ENCODE data around the gene ALDH3A1. TPM values are rescaled to one million over a fixed set of nuclear protein-coding genes. Genes with fewer than 3 reads are reported as not detected.
A peak's percentile ranks its signal among the peaks of the same experiment; 100 is the strongest.

Gene ALDH3A1
- total RNA-seq, 1 experiment from 2014 or later = 0.38 TPM

DNA sequence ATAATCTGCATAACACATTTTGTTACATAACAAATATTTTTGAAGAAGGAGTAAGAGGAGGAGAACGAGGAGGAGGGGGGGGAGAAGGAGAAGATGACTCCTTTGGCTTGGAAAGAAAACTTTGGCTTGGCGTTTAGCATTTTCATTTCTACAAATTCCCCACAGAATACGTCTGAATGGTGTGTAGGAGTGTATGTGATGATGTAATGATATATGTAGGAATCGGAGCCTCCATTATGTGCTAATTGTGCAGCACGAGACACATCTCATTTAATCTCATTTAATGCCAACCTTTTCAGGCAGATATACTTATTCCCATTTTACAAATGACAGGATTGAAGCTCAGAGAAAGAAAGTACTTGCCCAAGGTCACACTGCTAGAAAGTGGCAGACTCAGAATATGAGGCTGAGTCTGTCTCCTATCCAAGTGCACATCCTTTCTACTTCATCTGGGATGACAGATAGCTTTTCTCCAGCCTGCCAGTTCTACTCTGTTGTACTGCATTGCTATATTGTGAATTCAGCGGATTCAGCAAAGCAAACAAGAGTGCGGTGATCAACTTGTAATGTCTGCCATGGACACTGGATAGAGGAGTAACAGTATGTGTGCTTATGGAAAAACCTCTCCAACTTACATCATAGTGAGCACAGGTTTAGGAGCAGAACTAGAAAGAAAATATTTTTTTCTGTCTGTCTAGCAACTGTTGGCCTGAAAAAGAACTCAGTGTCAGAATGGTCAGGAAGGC is 21.3 kb downstream of the ALDH3A1 start:
- CTCF ChIA-PET = no interaction called here

DNA sequence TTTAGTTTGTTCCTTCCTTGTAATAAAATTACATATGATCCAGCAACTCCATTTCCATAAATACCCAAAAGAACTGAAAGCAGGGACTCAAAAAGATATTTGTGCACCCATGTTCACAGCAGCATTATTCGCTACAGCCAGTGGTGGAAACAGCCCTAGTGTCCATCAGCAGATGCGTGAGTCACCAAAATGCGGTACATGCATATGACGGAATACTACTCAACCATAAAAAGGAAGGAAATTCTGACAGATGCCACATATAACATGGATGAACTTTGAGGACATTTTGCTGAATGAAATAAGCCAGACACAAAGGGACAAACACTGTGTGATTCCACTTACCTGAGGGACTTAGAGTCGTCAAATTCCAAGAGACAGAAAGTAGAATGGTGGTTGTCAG is 22.6 kb downstream of the ALDH3A1 start:
- TF ChIP-seq, protein P1, sequence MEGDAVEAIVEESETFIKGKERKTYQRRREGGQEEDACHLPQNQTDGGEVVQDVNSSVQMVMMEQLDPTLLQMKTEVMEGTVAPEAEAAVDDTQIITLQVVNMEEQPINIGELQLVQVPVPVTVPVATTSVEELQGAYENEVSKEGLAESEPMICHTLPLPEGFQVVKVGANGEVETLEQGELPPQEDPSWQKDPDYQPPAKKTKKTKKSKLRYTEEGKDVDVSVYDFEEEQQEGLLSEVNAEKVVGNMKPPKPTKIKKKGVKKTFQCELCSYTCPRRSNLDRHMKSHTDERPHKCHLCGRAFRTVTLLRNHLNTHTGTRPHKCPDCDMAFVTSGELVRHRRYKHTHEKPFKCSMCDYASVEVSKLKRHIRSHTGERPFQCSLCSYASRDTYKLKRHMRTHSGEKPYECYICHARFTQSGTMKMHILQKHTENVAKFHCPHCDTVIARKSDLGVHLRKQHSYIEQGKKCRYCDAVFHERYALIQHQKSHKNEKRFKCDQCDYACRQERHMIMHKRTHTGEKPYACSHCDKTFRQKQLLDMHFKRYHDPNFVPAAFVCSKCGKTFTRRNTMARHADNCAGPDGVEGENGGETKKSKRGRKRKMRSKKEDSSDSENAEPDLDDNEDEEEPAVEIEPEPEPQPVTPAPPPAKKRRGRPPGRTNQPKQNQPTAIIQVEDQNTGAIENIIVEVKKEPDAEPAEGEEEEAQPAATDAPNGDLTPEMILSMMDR (IDR thresholded peaks at IDR 0.05; ENCODE audit: unreplicated experiment) = no peak
- peaks cover 9% of the 10 kb centered on the region for H3K36me3 Mint-ChIP-seq (ENCODE audit: insufficient read depth, unreplicated experiment)
- BruUV-seq (replicated peaks) = no TSS peak
- CTCF ChIA-PET = no interaction called here
- no peaks in the 10 kb centered on the region for H3K27me3 Mint-ChIP-seq (ENCODE audit: unreplicated experiment)
- no peak for DNase-seq
- H3K9me3 Mint-ChIP-seq (ENCODE audit: low read depth, unreplicated experiment) = no peaks in the 10 kb centered on the region
- H3K4me1 Mint-ChIP-seq (ENCODE audit: low read depth, unreplicated experiment) = peaks cover 17% of the 10 kb centered on the region
- intact Hi-C loops (cut with micrococcal nuclease; ENCODE audit: unreplicated experiment) = no loop called here
- H3K4me3 Mint-ChIP-seq (ENCODE audit: low read depth, unreplicated experiment) = peak overlapping the region; percentile 44
- H3K27ac Mint-ChIP-seq (ENCODE audit: unreplicated experiment) = no peak overlapping the region

More for the DNA sequence above, 21.3 kb downstream of the ALDH3A1 start:
- H3K27me3 Mint-ChIP-seq (ENCODE audit: unreplicated experiment) = no peaks in the 10 kb centered on the region
- intact Hi-C loops (cut with micrococcal nuclease; ENCODE audit: unreplicated experiment) = no loop called here
- no peak overlapping the region for H3K27ac Mint-ChIP-seq (ENCODE audit: unreplicated experiment)
- peaks cover 9% of the 10 kb centered on the region for H3K36me3 Mint-ChIP-seq (ENCODE audit: insufficient read depth, unreplicated experiment)
- TF ChIP-seq, protein P1 (IDR thresholded peaks at IDR 0.05; ENCODE audit: unreplicated experiment) = no peak
- no peaks in the 10 kb centered on the region for H3K9me3 Mint-ChIP-seq (ENCODE audit: low read depth, unreplicated experiment)
- no TSS peak for BruUV-seq (replicated peaks)
- H3K4me1 Mint-ChIP-seq (ENCODE audit: low read depth, unreplicated experiment) = peaks cover 8% of the 10 kb centered on the region
- no peak for DNase-seq
- no peak overlapping the region for H3K4me3 Mint-ChIP-seq (ENCODE audit: low read depth, unreplicated experiment)

DNA sequence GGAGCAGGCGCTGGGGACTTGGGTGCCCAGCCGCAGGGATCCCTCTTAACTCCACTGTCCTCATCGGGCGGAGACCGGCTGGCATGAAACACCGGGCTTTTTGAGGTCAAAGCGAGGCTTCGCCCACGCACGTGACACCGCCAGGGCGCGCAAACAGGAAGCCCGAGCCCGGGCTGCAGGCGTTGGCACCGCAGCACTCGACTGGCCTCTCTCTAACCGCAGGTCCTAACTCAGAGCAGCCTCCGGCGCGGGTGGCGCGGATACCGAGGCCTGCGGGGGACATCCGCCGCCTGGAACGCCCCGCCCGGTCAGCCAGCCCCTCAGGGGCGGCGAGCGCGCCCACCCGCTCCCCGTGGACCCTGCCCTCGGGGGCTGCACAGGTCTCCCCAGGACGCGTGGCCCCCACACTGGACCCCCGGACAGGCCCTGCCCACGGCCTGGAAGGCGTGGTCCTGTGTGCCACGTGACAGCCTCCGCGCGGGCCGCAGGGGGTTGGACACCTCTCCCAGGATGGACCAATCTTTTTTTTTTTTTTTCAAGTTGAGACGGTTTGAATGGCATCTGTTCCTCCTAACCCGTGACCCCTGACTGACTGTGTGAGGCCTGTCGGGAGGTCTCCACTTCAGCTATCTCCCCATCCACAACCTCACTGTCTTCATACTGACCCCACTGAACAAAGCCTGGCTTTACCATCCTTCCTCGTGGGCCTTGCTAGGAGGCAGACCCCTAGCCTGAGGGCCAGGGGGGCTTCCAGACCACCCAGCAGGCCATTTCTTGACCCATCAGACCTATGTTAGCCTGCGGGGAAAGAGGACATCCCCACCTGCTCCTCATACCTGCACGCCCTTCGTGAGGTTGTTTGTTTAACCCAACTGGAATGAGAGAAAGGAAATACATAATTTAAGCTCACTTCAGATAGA is 23.3 kb downstream of the ALDH3A1 start:
- Mint-ChIP-seq H3K4me1 (ENCODE audit: low read depth, unreplicated experiment) (peaks cover 24% of the 10 kb centered on the region), H3K27me3 (ENCODE audit: unreplicated experiment) (no peaks in the 10 kb centered on the region), H3K9me3 (ENCODE audit: low read depth, unreplicated experiment) (no peaks in the 10 kb centered on the region), H3K36me3 (ENCODE audit: insufficient read depth, unreplicated experiment) (peaks cover 9% of the 10 kb centered on the region), H3K27ac (ENCODE audit: unreplicated experiment) (no peak overlapping the region), H3K4me3 (ENCODE audit: low read depth, unreplicated experiment) (peak overlapping the region; percentile 44)
- TF ChIP-seq, protein P1 (IDR thresholded peaks at IDR 0.05; ENCODE audit: unreplicated experiment) = no peak
- peak; percentile 30 for DNase-seq
- intact Hi-C loops (cut with micrococcal nuclease; ENCODE audit: unreplicated experiment) = no loop called here
- BruUV-seq (replicated peaks) = no TSS peak
- CTCF ChIA-PET = no interaction called here

DNA sequence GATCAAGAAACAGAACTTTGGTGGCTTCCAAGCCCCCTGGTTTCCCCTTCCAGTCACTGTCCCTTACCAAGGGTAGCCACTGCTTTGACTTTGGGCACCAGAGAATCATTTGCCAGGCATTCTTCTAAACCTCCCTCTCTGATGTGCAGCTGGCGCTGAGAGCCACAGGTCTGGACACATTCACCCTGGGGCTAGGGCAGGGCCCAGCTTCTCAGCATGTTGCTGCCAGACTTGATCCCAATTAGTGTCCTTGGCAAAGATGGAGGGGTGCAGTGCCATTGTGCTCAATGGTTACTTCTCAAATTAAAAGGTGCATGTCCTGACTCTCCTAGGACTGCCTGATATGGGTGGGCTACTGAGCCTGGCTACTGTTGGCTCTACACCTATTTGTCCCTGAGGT is 24.1 kb downstream of the ALDH3A1 start:
- H3K4me1 Mint-ChIP-seq (ENCODE audit: low read depth, unreplicated experiment) = peaks cover 32% of the 10 kb centered on the region
- peak overlapping the region; percentile 44 for H3K4me3 Mint-ChIP-seq (ENCODE audit: low read depth, unreplicated experiment)
- intact Hi-C loops (cut with micrococcal nuclease; ENCODE audit: unreplicated experiment) = no loop called here
- no peaks in the 10 kb centered on the region for H3K27me3 Mint-ChIP-seq (ENCODE audit: unreplicated experiment)
- no peak overlapping the region for H3K27ac Mint-ChIP-seq (ENCODE audit: unreplicated experiment)
- CTCF ChIA-PET = no interaction called here
- peaks cover 6% of the 10 kb centered on the region for H3K36me3 Mint-ChIP-seq (ENCODE audit: insufficient read depth, unreplicated experiment)
- BruUV-seq (replicated peaks) = no TSS peak
- H3K9me3 Mint-ChIP-seq (ENCODE audit: low read depth, unreplicated experiment) = no peaks in the 10 kb centered on the region
- TF ChIP-seq, protein P1 (IDR thresholded peaks at IDR 0.05; ENCODE audit: unreplicated experiment) = no peak
- DNase-seq = no peak
